Putamen (tissue), 1 donor: ENCODE results near the gene GAPDH.

Source experiments
- DNase-seq: peaks from one replicate; pipeline ENCODE4 v3.0.0-alpha.2; 2016; ENCODE audit warnings: low spot score

The GAPDH gene

DNA sequence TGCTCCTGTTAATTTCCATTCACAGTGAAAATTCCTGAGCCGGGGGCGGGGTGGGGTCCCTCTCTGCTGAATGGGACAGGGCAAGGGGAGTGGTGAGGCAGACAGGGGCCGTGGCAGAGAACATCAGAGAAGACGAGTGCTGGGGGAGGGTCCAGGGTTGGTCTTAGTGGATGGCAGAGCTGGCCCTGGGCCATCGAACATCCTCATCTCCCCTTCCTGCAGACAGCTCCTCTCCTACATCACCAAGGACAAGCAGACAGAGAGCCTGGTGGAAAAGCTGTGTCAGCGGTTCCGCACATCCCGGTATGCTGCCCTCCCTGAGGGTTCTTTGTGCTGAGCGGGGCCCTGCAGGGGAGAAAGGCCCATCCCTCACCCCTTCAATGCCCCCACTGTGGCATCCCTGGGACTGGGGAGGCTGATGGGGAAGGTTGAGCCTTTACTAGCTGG, 5.0 kb upstream of the GAPDH start:
- DNase-seq = no peak

DNA sequence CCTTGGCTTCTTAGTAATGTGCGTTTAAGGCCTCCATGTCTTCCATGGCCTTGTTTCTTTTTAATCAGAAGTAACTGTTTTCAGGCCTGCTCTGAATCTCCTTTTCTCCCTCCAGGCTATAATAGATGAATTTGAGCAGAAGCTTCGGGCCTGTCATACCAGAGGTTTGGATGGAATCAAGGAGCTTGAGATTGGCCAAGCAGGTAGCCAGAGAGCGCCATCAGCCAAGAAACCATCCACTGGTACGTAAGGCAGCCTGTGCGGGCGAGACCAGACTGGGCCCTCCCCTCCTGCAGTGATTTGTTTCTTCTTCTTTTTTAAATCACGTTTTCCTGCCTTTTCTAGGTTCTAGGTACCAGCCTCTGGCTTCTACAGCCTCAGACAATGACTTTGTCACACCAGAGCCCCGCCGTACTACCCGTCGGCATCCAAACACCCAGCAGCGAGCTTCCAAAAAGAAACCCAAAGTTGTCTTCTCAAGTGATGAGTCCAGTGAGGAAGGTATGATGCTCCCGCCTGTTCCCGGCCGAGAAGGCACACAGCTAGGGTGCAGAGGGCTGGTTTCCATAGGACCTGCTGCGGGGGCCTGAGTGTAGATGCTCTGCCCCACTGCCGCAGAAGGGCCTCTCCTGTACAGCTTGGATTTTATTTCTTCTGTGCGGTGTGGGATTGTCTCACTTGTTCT, 3.6 kb upstream of the GAPDH start:
- DNase-seq = no peak

DNA sequence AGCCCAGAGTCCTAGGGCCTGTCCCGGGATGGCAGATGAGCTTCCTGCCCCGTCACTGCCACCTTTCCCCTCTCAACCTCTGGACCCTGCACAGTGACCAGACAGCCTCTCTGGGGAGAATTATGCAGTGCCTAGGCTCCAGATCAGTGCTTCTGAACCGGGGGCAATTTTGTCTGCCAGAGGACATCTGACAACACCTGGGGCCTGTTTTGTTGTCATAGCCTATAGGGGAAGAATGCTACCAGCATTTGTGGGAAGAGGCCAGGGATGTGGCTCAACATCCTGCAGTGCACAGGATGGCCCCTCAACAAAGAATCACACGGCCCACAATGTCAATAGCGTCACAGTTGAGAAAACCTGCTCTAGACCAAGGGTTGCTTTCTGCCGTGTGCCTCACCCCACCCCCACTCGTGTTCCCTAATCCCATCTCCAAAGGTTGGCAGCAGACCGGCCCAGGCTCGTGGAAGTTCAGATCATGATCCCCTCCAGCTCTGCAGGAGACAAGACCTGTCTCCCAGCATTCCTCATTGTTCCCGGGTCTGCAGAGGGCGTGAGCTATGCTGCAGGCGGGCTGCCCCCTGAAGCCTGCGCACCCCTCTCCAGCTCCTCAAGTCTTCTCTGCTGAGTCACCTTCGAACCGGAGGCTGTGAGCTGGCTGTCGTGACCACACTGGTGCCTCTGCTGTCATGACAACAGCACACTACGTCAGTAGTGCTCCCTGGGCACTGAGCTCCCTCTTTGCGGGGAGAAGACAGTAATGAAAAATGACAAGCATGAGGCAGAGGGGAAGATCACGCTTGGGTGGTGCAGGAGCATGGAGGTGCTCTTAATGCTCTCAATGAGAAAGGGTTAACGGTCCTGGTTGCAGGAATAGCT, 2.0 kb upstream of the GAPDH start:
- peak; percentile 80 for DNase-seq

DNA sequence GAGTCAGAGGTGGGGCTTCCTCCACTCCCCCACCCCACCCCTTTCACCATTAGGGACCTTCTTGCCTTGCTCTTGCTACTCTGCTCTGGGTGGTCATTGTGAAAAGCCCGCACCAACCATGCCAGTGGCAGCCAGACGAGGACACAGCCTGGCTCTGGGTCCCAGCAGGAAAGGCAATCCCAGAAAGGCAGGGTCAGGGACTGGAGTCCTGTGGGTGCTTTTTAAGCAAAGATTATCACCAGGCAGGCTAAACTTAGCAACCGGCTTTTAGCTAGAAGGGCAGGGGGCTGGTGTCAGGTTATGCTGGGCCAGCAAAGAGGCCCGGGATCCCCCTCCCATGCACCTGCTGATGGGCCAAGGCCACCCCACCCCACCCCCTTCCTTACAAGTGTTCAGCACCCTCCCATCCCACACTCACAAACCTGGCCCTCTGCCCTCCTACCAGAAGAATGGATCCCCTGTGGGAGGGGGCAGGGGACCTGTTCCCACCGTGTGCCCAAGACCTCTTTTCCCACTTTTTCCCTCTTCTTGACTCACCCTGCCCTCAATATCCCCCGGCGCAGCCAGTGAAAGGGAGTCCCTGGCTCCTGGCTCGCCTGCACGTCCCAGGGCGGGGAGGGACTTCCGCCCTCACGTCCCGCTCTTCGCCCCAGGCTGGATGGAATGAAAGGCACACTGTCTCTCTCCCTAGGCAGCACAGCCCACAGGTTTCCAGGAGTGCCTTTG, 1.2 kb upstream of the GAPDH start:
- DNase-seq = peak; percentile 86

DNA sequence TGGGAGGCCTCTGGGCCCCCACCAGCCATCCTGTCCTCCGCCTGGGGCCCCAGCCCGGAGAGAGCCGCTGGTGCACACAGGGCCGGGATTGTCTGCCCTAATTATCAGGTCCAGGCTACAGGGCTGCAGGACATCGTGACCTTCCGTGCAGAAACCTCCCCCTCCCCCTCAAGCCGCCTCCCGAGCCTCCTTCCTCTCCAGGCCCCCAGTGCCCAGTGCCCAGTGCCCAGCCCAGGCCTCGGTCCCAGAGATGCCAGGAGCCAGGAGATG, 729 bp upstream of the GAPDH start:
- no peak for DNase-seq

DNA sequence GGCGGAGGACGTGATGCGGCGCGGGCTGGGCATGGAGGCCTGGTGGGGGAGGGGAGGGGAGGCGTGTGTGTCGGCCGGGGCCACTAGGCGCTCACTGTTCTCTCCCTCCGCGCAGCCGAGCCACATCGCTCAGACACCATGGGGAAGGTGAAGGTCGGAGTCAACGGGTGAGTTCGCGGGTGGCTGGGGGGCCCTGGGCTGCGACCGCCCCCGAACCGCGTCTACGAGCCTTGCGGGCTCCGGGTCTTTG, 303 bp downstream of the GAPDH start:
- no peak for DNase-seq

DNA sequence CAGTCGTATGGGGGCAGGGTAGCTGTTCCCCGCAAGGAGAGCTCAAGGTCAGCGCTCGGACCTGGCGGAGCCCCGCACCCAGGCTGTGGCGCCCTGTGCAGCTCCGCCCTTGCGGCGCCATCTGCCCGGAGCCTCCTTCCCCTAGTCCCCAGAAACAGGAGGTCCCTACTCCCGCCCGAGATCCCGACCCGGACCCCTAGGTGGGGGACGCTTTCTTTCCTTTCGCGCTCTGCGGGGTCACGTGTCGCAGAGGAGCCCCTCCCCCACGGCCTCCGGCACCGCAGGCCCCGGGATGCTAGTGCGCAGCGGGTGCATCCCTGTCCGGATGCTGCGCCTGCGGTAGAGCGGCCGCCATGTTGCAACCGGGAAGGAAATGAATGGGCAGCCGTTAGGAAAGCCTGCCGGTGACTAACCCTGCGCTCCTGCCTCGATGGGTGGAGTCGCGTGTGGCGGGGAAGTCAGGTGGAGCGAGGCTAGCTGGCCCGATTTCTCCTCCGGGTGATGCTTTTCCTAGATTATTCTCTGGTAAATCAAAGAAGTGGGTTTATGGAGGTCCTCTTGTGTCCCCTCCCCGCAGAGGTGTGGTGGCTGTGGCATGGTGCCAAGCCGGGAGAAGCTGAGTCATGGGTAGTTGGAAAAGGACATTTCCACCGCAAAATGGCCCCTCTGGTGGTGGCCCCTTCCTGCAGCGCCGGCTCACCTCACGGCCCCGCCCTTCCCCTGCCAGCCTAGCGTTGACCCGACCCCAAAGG, 804 bp downstream of the GAPDH start:
- DNase-seq = no peak

DNA sequence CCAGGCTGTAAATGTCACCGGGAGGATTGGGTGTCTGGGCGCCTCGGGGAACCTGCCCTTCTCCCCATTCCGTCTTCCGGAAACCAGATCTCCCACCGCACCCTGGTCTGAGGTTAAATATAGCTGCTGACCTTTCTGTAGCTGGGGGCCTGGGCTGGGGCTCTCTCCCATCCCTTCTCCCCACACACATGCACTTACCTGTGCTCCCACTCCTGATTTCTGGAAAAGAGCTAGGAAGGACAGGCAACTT, 1.3 kb downstream of the GAPDH start:
- no peak for DNase-seq

DNA sequence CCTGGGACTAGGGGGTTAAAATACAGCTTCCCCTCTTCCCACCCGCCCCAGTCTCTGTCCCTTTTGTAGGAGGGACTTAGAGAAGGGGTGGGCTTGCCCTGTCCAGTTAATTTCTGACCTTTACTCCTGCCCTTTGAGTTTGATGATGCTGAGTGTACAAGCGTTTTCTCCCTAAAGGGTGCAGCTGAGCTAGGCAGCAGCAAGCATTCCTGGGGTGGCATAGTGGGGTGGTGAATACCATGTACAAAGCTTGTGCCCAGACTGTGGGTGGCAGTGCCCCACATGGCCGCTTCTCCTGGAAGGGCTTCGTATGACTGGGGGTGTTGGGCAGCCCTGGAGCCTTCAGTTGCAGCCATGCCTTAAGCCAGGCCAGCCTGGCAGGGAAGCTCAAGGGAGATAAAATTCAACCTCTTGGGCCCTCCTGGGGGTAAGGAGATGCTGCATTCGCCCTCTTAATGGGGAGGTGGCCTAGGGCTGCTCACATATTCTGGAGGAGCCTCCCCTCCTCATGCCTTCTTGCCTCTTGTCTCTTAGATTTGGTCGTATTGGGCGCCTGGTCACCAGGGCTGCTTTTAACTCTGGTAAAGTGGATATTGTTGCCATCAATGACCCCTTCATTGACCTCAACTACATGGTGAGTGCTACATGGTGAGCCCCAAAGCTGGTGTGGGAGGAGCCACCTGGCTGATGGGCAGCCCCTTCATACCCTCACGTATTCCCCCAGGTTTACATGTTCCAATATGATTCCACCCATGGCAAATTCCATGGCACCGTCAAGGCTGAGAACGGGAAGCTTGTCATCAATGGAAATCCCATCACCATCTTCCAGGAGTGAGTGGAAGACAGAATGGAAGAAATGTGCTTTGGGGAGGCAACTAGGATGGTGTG, 1.9 kb downstream of the GAPDH start:
- DNase-seq = no peak

DNA sequence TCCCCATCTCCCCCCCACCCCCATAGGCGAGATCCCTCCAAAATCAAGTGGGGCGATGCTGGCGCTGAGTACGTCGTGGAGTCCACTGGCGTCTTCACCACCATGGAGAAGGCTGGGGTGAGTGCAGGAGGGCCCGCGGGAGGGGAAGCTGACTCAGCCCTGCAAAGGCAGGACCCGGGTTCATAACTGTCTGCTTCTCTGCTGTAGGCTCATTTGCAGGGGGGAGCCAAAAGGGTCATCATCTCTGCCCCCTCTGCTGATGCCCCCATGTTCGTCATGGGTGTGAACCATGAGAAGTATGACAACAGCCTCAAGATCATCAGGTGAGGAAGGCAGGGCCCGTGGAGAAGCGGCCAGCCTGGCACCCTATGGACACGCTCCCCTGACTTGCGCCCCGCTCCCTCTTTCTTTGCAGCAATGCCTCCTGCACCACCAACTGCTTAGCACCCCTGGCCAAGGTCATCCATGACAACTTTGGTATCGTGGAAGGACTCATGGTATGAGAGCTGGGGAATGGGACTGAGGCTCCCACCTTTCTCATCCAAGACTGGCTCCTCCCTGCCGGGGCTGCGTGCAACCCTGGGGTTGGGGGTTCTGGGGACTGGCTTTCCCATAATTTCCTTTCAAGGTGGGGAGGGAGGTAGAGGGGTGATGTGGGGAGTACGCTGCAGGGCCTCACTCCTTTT, 2.7 kb downstream of the GAPDH start:
- DNase-seq = no peak

DNA sequence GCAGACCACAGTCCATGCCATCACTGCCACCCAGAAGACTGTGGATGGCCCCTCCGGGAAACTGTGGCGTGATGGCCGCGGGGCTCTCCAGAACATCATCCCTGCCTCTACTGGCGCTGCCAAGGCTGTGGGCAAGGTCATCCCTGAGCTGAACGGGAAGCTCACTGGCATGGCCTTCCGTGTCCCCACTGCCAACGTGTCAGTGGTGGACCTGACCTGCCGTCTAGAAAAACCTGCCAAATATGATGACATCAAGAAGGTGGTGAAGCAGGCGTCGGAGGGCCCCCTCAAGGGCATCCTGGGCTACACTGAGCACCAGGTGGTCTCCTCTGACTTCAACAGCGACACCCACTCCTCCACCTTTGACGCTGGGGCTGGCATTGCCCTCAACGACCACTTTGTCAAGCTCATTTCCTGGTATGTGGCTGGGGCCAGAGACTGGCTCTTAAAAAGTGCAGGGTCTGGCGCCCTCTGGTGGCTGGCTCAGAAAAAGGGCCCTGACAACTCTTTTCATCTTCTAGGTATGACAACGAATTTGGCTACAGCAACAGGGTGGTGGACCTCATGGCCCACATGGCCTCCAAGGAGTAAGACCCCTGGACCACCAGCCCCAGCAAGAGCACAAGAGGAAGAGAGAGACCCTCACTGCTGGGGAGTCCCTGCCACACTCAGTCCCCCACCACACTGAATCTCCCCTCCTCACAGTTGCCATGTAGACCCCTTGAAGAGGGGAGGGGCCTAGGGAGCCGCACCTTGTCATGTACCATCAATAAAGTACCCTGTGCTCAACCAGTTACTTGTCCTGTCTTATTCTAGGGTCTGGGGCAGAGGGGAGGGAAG, 3.5 kb downstream of the GAPDH start:
- peak; percentile 76 for DNase-seq

DNA sequence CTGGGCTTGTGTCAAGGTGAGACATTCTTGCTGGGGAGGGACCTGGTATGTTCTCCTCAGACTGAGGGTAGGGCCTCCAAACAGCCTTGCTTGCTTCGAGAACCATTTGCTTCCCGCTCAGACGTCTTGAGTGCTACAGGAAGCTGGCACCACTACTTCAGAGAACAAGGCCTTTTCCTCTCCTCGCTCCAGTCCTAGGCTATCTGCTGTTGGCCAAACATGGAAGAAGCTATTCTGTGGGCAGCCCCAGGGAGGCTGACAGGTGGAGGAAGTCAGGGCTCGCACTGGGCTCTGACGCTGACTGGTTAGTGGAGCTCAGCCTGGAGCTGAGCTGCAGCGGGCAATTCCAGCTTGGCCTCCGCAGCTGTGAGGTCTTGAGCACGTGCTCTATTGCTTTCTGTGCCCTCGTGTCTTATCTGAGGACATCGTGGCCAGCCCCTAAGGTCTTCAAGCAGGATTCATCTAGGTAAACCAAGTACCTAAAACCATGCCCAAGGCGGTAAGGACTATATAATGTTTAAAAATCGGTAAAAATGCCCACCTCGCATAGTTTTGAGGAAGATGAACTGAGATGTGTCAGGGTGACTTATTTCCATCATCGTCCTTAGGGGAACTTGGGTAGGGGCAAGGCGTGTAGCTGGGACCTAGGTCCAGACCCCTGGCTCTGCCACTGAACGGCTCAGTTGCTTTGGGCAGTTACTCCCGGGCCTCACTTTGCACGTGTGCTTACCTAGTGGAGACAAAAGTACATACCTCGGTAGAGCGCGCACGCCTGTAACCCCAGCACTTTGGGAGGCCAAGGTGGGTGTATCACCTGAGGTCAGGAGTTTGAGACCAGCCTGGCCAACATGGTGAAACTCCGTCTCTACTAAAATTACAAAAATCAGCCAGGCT, 4.3 kb downstream of the GAPDH start:
- DNase-seq = no peak

DNA sequence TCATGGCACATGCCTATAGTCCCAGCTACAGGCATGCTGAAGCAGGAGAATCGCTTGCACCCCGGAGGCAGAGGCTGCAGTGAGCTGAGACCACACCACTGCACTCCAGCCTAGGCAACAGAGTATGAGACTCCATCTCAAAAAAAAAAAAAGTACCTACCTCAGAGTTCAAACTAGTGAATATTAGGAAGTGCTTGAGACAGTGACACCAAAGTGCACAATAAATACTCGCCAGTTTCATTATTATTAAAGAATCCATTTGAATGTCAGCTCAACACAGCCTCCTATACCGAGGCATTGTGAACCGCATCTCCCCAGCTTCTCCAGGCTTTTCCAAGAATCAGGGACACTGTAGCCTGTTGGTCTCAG, 5.0 kb downstream of the GAPDH start:
- no peak for DNase-seq

DNA sequence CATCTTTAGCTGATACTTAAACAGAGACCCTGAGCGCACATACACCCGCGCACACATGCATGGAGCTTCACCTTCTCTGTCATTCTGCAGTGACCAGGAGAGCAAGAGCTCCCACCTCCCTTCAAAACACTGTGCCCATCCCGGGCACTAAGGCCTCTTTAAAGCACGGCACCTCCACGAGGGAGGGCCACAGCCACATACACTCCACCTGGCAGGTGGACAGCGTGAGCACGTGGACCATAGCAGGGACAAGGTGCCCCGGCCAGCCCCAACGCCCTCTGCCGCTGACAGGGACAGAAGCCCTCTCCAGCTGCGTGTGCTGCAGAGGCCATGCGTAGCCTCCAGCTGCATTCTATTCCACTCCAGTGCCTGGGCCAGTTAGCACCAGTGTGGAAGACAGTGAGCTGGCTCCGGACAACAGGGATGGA, 5.4 kb downstream of the GAPDH start:
- DNase-seq = no peak

DNA sequence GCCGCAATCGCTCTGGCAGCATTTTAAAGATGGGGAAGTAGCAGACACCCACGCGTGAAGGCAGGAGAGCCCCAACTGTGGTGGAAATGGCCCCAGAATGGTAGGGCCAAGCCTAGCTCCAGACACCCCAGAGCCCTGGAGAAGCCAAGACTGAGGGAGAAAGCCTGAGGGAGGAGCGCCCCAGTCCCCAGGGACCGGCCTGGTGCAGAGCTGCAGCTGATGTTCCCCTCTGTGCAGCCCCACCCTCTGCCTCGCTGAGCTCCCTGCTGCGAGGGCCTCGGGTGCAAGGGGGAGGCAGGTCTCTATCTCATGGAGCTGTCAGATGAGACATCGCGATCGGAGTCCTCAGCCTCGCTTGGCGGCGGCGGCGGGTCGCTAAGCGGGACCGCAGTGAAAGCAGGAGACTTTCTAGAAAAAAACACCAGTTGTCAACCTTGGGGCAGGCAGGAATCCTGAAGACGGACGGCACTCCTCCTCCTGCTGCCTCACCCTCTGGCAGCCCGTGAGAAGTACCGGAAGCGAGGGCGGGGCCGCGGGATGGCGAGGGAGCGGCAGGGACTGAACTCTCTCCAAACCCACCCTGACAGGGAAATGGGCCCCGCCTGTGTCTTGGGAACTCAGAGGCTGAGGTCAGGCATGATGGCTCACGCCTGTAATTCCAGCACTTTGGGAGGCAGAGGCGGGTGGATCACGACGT, 6.0 kb downstream of the GAPDH start:
- no peak for DNase-seq

DNA sequence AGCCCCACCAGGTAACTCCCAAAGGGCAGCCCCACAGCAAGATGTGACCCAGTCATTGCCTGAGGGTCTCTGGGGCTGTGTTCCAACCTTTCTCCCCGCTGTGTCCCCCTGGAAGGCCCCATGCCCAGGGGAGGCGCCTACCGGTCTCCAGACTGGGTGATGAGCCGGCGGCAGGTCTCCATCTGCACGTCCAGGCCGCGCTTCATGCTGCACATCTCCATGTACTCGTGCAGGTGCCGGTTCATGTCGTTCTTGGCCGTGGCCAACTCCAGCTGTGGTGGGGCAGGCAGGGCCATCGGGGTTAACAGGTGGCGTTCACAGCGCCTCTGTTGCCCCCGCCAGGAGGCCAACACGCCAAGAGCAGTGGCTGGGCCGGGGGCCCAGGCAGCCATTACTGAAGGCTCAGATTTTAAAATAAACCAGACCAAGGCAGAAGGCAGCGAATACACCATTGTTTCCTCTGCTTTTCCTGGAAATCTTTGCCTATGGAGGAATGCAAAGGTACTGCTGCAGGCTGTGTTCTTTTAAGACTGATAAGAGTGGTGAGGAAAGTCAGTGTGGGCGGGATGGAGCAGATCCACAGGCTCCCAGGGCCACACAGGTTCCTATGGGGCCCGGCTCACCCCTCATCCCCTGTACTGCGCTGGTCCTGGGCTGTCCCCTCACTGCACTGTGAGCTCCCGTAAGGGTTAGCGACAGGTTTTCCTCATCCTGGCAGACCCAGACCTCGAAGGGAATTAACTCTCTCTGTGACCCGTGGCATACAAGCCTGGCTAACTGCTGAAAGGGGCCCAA, 7.3 kb downstream of the GAPDH start:
- no peak for DNase-seq

DNA sequence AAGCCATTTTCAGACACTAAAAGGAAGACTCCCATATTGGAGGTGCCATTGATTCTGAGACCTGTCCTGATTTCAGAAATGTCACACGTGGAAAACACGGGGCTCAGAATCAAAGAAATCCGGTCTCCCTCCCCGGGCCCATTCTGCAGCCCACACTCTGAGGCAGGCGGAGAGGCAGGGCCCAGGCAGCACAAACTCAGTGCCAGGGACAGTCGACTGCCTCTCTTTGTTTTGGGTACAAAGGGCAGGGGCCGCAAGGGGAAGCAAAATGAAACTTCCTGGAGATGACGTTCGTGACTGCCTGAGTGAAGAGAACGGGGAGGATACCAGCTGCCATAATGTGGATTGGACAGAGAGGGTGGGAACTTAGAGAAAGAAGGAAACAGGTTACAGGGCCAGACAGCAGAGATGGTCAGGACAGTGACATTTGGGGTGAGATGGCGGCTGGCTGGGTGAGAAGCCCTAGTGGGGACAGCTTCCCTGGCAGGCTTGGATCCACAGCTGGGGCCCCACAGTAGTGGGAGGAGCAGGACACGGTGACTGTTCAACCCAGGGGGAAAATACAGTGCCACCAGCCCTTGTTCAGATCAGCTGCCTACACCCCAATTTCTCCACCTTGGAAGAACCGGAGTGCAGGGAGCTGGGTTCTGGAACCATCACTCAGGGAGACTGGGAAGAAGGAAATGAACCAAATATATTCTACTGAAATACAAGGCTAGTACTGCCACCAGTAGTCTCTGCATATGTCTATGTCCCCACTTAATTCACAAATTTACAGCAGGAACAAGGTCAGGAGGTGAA, 8.1 kb downstream of the GAPDH start:
- DNase-seq = no peak
